Fibroblast of lung (primary cell): Measurements from ENCODE around the gene BCAS1. TPM values are rescaled to one million over a fixed set of nuclear protein-coding genes. Genes with fewer than 3 reads are reported as not detected.

Source experiments
- DNase-seq, 2 donors: peaks; one replicate each; pipeline versions ENCODE4 v3.0.0 to v3.0.0-alpha.2; 2010; ENCODE audit warnings: low read depth in 2 of 2
- H2AFZ ChIP-seq: 2 replicates; pipeline ENCODE4 v1.5.1; 2012; ENCODE audit warnings: low read length, control low read depth, inconsistent platforms
- H3K27ac ChIP-seq: 2 replicates; pipeline ENCODE4 v1.5.1; 2011; ENCODE audit warnings: low read length, control low read depth; ENCODE audit not compliant: insufficient read depth
- H3K27me3 ChIP-seq: 2 replicates; pipeline ENCODE4 v1.5.1; 2011; ENCODE audit warnings: mild to moderate bottlenecking, low read length; ENCODE audit not compliant: control insufficient read depth, insufficient read depth
- H3K36me3 ChIP-seq: 2 replicates; pipeline ENCODE4 v1.5.1; 2011; ENCODE audit warnings: low read length; ENCODE audit not compliant: control insufficient read depth, insufficient read depth
- H3K4me1 ChIP-seq: 2 replicates; pipeline ENCODE4 v1.5.1; 2011; ENCODE audit warnings: low read length; ENCODE audit not compliant: control insufficient read depth, insufficient read depth; ENCODE audit errors: extremely low read depth
- H3K4me2 ChIP-seq: 2 replicates; pipeline ENCODE4 v1.5.1; 2011; ENCODE audit warnings: low read length, control low read depth; ENCODE audit not compliant: insufficient read depth; ENCODE audit errors: extremely low read depth
- H3K4me3 ChIP-seq, 4 experiments: fragments of 200-600 bp in 1 of 4; sonication (generic) in 1 of 4; replicated peaks in 1 of 4; 2 replicates each; pipeline ENCODE4 v1.5.1; 2011 to 2016; ENCODE audit warnings: low read length in 4 of 4, low read depth in 3 of 4, mild to moderate bottlenecking in 3 of 4, control low read depth in 2 of 4, inconsistent platforms in 1 of 4, mixed read lengths in 1 of 4; ENCODE audit not compliant: insufficient read depth in 1 of 4; ENCODE audit errors: control extremely low read depth in 1 of 4
- H3K79me2 ChIP-seq: 2 replicates; pipeline ENCODE4 v1.5.1; 2012; ENCODE audit warnings: mild to moderate bottlenecking, low read length, inconsistent platforms; ENCODE audit not compliant: control insufficient read depth, insufficient read depth
- H3K9ac ChIP-seq: 2 replicates; pipeline ENCODE4 v1.5.1; 2011; ENCODE audit warnings: mild to moderate bottlenecking, low read length, control low read depth; ENCODE audit not compliant: insufficient read depth
- H3K9me3 ChIP-seq: 2 replicates; pipeline ENCODE4 v1.5.1; 2012; ENCODE audit warnings: low read depth, low read length; ENCODE audit not compliant: control insufficient read depth, insufficient read depth
- H4K20me1 ChIP-seq: 2 replicates; pipeline ENCODE4 v1.5.1; 2011; ENCODE audit warnings: low read length; ENCODE audit not compliant: control insufficient read depth, insufficient read depth; ENCODE audit errors: extremely low read depth
- CTCF ChIP-seq, 2 donors: IDR thresholded peaks in 1 of 2; conservative IDR thresholded peaks in 1 of 2; 1 replicate in 1 of 2; 2 replicates in 1 of 2; pipeline ENCODE4 v1.5.1; 2011 to 2012; ENCODE audit warnings: low read length in 2 of 2, control low read depth in 1 of 2, inconsistent platforms in 1 of 2, low read depth in 1 of 2, mild to moderate bottlenecking in 1 of 2
- EZH2 ChIP-seq: IDR thresholded peaks from 2 replicates; pipeline ENCODE4 v1.5.1; 2012; ENCODE audit warnings: low read length, control low read depth, mild to moderate bottlenecking; ENCODE audit errors: missing control alignments
- polyA plus RNA-seq, 2 donors: library from polyadenylated mRNA; depleted of rRNA in 1 of 2; stranded (reverse) in 1 of 2; unstranded in 1 of 2; fragments of >200 nt; gene quantifications; 2 replicates each; pipeline ENCODE4 v1.2.1, GENCODE V29; 2011 to 2012; ENCODE audit warnings: missing spikeins in 1 of 2
- total RNA-seq: library from RNA; depleted of rRNA; stranded (reverse); fragments of >200 nt; gene quantifications from 2 replicates; pipeline ENCODE4 v1.2.1, GENCODE V29; 2014

BCAS1 gene
- total and polyA plus RNA-seq, 2 donors (not counting 1 experiment from before 2014, with no cell fraction given) = 0.17 TPM; not detected in 1

GRCh38 chr20:53921443-53921973, 148.9 kb downstream of the BCAS1 start:
- Histone ChIP-seq H3K27me3 (no peaks in the 10 kb centered on the region), H3K4me1 (peaks cover 18% of the 10 kb centered on the region), H3K27ac (no peak overlapping the region), H2AFZ (no peak overlapping the region), H3K4me3 (no peak overlapping the region), H3K79me2 (no peaks in the 10 kb centered on the region), H3K9me3 (no peaks in the 10 kb centered on the region), H3K9ac (no peak overlapping the region), H4K20me1 (no peaks in the 10 kb centered on the region), H3K4me2 (no peak overlapping the region), H3K36me3 (no peaks in the 10 kb centered on the region)
- DNase-seq = no peak
- TF ChIP-seq EZH2 (no peak), CTCF (conservative IDR thresholded peaks at IDR 0.05 in 1 of 2, IDR thresholded peaks at IDR 0.05 in 1 of 2; ENCODE audit: low read depth in 1 of 2, low read length in 2 of 2) (no peak)

- H4K20me1 ChIP-seq = no peaks in the 10 kb centered on the region
- TF ChIP-seq EZH2 (no peak), CTCF (conservative IDR thresholded peaks at IDR 0.05 in 1 of 2, IDR thresholded peaks at IDR 0.05 in 1 of 2; ENCODE audit: low read depth in 1 of 2, low read length in 2 of 2) (no peak)
- no peak overlapping the region for H3K9ac ChIP-seq
- H3K27ac ChIP-seq = no peak overlapping the region
- H3K4me2 ChIP-seq = no peak overlapping the region
- no peak for DNase-seq
- H3K4me3 ChIP-seq = no peak overlapping the region
- H3K27me3 ChIP-seq = no peaks in the 10 kb centered on the region
- no peaks in the 10 kb centered on the region for H3K9me3 ChIP-seq
- H2AFZ ChIP-seq = no peak overlapping the region
- H3K36me3 ChIP-seq = no peaks in the 10 kb centered on the region
- H3K79me2 ChIP-seq = no peaks in the 10 kb centered on the region
- peaks cover 17% of the 10 kb centered on the region for H3K4me1 ChIP-seq
Measured at GRCh38 chr20:53920647-53921245, 149.6 kb downstream of the BCAS1 start.

- Histone ChIP-seq H3K9me3 (no peaks in the 10 kb centered on the region), H3K79me2 (no peaks in the 10 kb centered on the region), H3K4me1 (peaks cover 17% of the 10 kb centered on the region), H3K27ac (no peak overlapping the region), H4K20me1 (no peaks in the 10 kb centered on the region), H3K36me3 (no peaks in the 10 kb centered on the region), H3K4me3 (no peak overlapping the region), H3K4me2 (no peak overlapping the region), H3K27me3 (no peaks in the 10 kb centered on the region), H2AFZ (no peak overlapping the region), H3K9ac (no peak overlapping the region)
- DNase-seq = no peak
- TF ChIP-seq CTCF (conservative IDR thresholded peaks at IDR 0.05 in 1 of 2, IDR thresholded peaks at IDR 0.05 in 1 of 2; ENCODE audit: low read depth in 1 of 2, low read length in 2 of 2) (no peak), EZH2 (no peak)
Measured at GRCh38 chr20:53919886-53920285, 150.5 kb downstream of the BCAS1 start.
